Epidermal melanocyte (primary cell): ENCODE measurements around the gene WDR5.

ENCODE experiments used
- DNase-seq: peaks from one replicate; pipeline ENCODE4 v3.0.0; 2011; ENCODE audit warnings: low spot score; ENCODE audit not compliant: insufficient read length

Gene WDR5

GRCh38 chr9:134187891-134188385, 52.1 kb downstream of the WDR5 start:
- DNase-seq = no peak

DNA sequence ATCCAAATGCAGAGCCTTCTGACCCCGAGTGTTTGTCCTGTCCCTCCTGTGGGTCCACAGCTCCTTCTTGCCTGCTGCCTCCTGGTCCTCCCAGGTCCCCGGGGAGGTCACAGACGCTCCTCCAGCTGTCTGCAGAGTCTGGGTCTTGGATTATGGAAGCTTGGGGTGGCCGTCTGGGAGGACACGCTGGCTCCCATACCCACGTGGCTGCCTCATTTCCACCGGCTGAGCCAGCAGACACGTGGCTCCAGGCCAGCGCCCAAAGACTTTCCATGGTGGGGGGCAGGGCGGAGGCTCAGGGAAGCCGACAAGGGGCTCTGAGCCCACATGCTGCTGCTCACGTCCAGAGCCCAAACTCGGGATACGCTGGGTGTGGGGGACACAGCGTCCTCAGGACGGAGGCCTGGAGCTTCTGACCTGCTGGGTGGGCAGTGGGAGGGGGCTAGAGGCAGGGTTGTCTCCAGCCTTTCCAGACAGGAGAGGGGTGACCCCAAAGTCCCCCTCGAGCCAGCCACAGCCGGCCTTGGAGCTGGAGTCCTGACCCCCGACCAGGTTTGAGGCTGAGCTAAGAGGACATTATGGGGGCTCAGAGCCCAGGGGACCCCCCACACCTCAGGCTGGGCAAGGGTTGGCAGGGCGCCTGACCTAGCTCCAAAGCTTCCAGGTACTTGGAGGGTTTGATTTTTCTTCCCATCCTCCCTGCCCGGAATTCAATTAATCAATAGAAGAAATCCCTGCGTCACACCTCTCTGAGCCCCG, 52.7 kb downstream of the WDR5 start:
- DNase-seq = no peak

DNA sequence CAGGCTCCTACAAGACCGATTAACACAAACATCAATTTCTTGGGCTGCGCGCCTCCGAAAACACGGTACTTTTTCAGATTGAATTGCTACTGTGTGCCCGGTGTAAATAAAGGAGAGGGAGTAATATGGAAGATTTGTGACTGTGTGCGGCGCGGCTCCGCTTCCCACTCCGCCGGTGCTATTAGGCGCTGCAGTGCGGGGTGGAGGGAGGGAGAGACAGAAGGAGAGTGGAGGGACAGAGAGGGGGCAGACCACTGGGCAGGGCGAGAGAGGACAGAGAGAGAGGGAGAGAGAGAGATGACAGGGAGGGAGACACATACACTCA, 53.2 kb downstream of the WDR5 start:
- no peak for DNase-seq

DNA sequence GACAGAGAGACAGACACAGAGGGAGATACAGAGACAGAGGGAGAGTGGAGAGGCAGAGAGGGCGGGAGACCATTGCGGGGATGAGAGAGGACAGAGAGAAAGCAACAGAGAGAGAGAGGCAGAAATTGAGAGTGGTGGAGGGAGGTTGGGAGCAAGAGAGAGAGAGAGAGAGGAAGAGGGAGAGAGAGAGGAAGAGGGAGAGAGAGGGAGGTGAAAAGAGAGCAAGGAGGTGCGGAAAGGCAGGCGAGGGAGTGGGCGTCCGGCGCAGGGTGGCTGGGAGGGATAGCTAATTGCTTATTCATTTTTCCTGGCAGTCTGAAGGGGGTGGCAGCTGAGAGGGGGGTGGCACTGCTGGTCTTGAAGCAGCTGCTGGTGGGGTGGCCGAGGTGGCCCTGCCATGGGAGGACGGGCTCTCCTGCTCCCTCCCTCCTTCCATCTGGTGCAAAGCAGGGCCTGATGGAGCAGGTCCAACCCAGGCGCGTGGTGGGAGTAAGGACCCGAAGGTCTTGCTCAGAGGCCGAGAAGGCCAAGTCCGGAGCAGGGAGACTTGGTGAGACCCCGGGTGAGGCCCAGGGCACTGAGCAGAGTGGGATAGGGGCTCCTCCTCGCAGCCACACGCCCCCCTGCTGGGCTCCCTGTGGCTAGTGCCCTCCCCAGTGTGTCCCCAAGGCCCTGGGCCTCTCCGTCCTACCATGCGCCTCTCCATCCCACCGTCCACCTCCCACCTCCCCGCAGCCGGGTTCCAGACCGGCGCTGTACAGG, 53.8 kb downstream of the WDR5 start:
- no peak for DNase-seq

GRCh38 chr9:134190232-134191121, 54.6 kb downstream of the WDR5 start:
- no peak for DNase-seq

DNA sequence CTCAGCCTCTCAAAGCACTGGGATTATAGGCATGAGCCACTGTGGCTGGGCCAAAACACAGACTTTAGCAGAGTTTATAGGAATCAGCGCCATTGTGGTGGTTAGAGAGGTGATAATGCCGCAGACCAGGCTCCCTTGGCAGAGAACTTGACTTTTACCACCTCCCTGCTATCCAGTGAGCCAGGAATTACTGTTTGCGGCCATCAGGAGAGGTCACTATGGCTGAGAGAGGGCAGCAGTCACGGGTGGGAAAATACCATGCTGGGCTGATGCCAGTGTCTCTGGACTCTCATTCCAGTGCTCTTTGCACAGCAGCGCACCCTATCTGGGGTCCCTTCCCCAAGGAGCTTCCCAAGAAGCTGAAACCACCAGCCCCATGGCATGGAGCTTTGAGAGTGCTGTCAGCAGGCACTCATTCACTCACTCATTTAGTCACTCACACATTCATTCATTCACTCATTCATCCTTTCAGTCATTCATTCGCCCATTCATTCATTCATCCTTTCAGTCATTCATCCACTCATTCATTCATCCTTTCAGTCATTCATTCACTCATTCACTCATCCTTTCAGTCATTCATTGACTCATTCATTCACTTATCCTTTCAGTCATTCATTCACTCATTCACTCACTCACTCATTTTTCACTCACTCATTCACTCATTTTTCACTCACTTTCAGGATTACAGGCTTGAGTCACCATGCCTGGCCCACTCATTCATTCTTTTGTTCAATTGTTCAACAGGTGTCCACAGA, 55.8 kb downstream of the WDR5 start:
- DNase-seq = no peak

- DNase-seq = no peak
Measured at GRCh38 chr9:134192311-134192950, 56.5 kb downstream of the WDR5 start.

- no peak for DNase-seq
Measured at GRCh38 chr9:134192951-134193731, 57.3 kb downstream of the WDR5 start.

DNA sequence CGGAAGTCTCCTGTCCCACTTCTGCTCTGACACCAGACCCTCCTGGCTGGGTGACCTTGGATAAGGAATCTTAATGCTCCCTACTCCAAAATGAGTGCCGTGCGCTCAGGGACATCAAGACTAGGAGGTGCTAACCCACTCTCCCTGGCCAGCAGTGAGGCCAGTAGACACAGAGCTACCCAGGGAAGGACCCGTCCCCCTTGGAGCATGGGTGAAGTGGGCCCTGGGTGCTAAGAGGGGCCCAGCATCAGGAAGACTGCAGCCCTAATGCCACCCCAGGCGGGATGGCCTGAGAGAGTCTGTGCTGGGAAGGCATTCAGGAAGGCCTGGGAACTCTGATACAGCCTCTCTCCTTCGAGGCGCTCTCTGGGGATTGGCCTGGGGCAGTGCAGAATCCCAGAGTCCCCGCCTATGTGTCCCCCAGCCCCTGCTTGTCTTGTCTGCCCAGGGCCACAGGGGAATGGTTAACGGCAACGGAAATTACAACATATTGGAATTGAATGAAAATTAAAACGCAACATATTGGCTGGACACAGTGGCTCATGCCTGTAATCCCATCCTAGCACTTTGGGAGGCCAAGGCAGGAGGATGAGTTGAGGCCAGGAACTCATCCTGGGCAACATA, 58.1 kb downstream of the WDR5 start:
- no peak for DNase-seq

GRCh38 chr9:134195558-134195957, 59.7 kb downstream of the WDR5 start:
- no peak for DNase-seq

DNA sequence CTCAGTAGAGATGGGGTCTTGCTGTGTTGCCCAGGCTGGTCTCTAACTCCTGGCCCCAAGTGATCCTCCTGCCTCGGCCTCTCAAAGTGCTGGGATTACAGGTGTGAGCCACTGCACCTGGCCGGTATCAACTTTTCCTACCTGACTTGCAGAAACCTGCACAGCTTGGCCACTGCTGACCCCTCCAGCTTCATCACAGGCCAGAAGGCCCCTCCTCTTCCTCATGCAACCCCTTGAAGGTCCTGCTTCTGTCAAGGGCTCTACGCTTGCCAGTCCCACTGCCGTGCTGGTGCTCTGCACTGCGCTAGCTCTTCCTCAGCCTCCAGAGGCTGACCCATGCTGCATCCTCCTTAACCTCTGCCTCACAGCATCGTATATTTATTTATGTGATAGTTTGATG, 61.0 kb downstream of the WDR5 start:
- no peak for DNase-seq

- no peak for DNase-seq
Measured at GRCh38 chr9:134198791-134199190, 62.9 kb downstream of the WDR5 start.

DNA sequence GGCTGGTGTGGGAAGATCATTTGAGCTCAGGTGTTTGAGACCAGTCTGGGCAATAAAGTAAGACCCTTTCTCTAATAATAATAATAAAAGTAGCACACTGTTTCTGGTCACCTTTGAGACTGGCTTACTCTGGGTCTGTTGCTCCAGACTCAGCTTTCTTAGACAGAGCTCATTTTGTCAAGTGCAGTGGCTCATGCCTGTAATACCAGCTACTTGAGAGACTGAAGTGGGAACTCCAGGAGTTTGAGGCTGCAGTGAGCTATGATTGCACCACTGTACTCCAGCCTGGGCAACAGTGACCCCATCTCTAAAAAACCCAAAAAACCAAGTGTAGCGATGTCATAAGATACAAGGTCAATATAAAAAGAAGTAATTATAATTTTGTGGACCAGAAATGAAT, 64.8 kb downstream of the WDR5 start:
- DNase-seq = no peak

- DNase-seq = no peak
Measured at GRCh38 chr9:134203224-134203623, 67.3 kb downstream of the WDR5 start.

GRCh38 chr9:134204041-134204440, 68.2 kb downstream of the WDR5 start:
- DNase-seq = no peak

DNA sequence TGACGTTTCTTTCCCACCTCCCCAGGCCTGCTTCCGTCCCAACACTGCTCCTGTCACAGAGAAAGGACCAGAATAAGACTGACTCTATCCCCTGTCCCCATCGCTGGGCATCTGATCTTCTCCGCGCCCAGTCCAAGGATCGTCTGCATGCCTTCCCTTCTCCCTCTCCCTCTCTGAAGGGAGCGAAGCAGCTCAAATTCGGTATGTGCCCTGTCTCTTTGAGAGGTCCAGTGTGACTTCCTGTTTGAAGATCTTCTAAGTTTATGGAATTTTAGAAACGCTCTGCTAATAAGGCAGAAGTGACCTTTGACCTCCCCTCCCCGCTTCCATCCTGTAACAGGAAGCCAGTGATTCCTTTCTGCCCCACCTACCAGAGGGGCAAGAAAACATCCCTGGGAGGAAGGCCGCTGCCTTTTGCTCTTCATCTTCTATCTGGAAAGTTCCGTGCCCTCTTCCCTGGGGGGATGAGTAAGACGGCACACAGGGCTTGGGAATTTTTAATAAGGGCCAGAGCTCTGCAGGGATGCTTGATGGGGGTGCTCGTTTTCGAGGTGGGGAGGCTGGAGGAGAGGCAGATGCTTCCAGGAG, 69.2 kb downstream of the WDR5 start:
- DNase-seq = no peak

GRCh38 chr9:134205672-134206310, 69.9 kb downstream of the WDR5 start:
- DNase-seq = no peak
